CD4-positive, alpha-beta T cell (primary cell): ENCODE results near the gene ALK. TPM values are rescaled to one million over a fixed set of nuclear protein-coding genes. Genes with fewer than 3 reads are reported as not detected.

Experiments
- ATAC-seq: fragments of 200-7000 bp; cut with Tn5 transposase; one replicate; pipeline ENCODE4 v1.10.0; 2022; ENCODE audit warnings: mild to moderate bottlenecking; ENCODE audit not compliant: poor library complexity
- CTCF ChIA-PET: fragments of 350-600 bp; sonication (Branson Sonifier 250); formaldehyde crosslinking; loops from one replicate; lab custom pipeline; 2021; ENCODE audit warnings: antibody characterized with exemption, inconsistent platforms; lab: Charles Lee
- POLR2A ChIA-PET: fragments of 350-600 bp; sonication (Branson Sonifier 250); formaldehyde crosslinking; loops from one replicate; lab custom pipeline; 2021; ENCODE audit warnings: antibody characterized with exemption, inconsistent platforms; lab: Charles Lee
- DNase-seq, 14 experiments: peaks; one replicate each; pipeline ENCODE4 v3.0.0-alpha.2; 2013 to 2020; ENCODE audit warnings: mixed read lengths in 2 of 14
- H3K27ac ChIP-seq, 2 donors: one replicate each; pipeline versions ENCODE4 v1.5.1 to v1.7.0; 2013; ENCODE audit warnings: low read length in 2 of 2, low read depth in 1 of 2, mild to moderate bottlenecking in 1 of 2
- H3K27me3 ChIP-seq, 2 experiments: 1 replicate in 1 of 2; 2 replicates in 1 of 2; pipeline versions ENCODE4 v1.6.1 to v1.7.0; 2013; ENCODE audit warnings: low read length in 2 of 2, control low read depth in 1 of 2, mild to moderate bottlenecking in 1 of 2, moderate library complexity in 1 of 2; ENCODE audit not compliant: insufficient read depth in 2 of 2, control insufficient read depth in 1 of 2
- H3K36me3 ChIP-seq: one replicate; pipeline ENCODE4 v1.6.1; 2013; ENCODE audit warnings: low read length, control low read depth; ENCODE audit not compliant: insufficient read depth
- H3K4me1 ChIP-seq: one replicate; pipeline ENCODE4 v1.6.1; 2013; ENCODE audit warnings: low read length, control low read depth; ENCODE audit not compliant: insufficient read depth
- H3K4me3 ChIP-seq: one replicate; pipeline ENCODE4 v1.5.1; 2013; ENCODE audit warnings: mild to moderate bottlenecking, low read length, moderate library complexity
- H3K9me3 ChIP-seq, 2 experiments: 1 replicate in 1 of 2; 2 replicates in 1 of 2; pipeline versions ENCODE4 v1.6.1 to v1.7.0; 2013; ENCODE audit warnings: low read length in 2 of 2, mild to moderate bottlenecking in 2 of 2, control low read depth in 1 of 2, moderate library complexity in 1 of 2; ENCODE audit not compliant: control insufficient read depth in 1 of 2, insufficient read depth in 1 of 2
- H3K27ac Mint-ChIP-seq: one replicate; pipeline ENCODE4 v1.8.0; 2020; ENCODE audit warnings: mixed read lengths
- H3K27me3 Mint-ChIP-seq: one replicate; pipeline ENCODE4 v1.8.0; 2021; ENCODE audit warnings: mixed read lengths
- H3K36me3 Mint-ChIP-seq: one replicate; pipeline ENCODE4 v1.8.0; 2021; ENCODE audit warnings: low read depth, mixed read lengths
- H3K4me1 Mint-ChIP-seq: one replicate; pipeline ENCODE4 v1.8.0; 2021; ENCODE audit warnings: low read depth, mixed read lengths
- H3K4me3 Mint-ChIP-seq: one replicate; pipeline ENCODE4 v1.8.0; 2020; ENCODE audit warnings: mild to moderate bottlenecking, mixed read lengths
- H3K9me3 Mint-ChIP-seq: one replicate; pipeline ENCODE4 v1.8.0; 2020; ENCODE audit warnings: mixed read lengths
- CTCF ChIP-seq: fragments of 200-600 bp; IDR thresholded peaks from one replicate; pipeline ENCODE4 v1.8.0; 2022; ENCODE audit warnings: antibody characterized with exemption, mild to moderate bottlenecking
- intact Hi-C, 2 experiments: fragments of 100-400 bp; cut with DNase I in 1 of 2; cut with micrococcal nuclease in 1 of 2; formaldehyde crosslinking; loops; one replicate each; pipeline versions ENCODE4 v1.15.1 to v1.9.0; 2023 to 2025; cut with DNase I, micrococcal nuclease
- total RNA-seq, 174 experiments: library from RNA in 2 of 174; stranded (reverse) in 2 of 174; gene quantifications; one replicate each; pipeline ENCODE4 v1.2.3 and lab custom pipeline; 2021 to 2026

ALK gene
- total RNA-seq, 2 experiments from 2014 or later: not detected

- intact Hi-C loops: no loop called here
- H3K27me3 Mint-ChIP-seq: peaks cover 42% of the 10 kb centered on the region
Observed at GRCh38 chr2:29420999-29421782, 500.2 kb downstream of the ALK start.

GRCh38 chr2:29420464-29420863, 500.9 kb downstream of the ALK start:
- TF ChIP-seq CTCF: no peak
- Histone ChIP-seq H3K27ac (no peak overlapping the region), H3K27me3 (peaks cover 5 to 15% of the 10 kb centered on the region in 2 experiments), H3K4me1 (no peaks in the 10 kb centered on the region), H3K9me3 (no peaks in the 10 kb centered on the region), H3K36me3 (no peaks in the 10 kb centered on the region), H3K4me3 (no peak overlapping the region)
- Mint-ChIP-seq H3K4me3 (no peak overlapping the region), H3K4me1 (no peaks in the 10 kb centered on the region), H3K27me3 (peaks cover 35% of the 10 kb centered on the region), H3K36me3 (no peaks in the 10 kb centered on the region), H3K27ac (no peak overlapping the region), H3K9me3 (no peaks in the 10 kb centered on the region)
- CTCF ChIA-PET: no interaction called here
- DNase-seq (no peak), ATAC-seq (no peak)
- POLR2A ChIA-PET: no interaction called here
- intact Hi-C loops: no loop called here

More at GRCh38 chr2:29420999-29421782, 500.2 kb downstream of the ALK start:
- TF ChIP-seq CTCF: no peak
- Mint-ChIP-seq H3K36me3 (no peaks in the 10 kb centered on the region), H3K27ac (no peak overlapping the region), H3K9me3 (no peaks in the 10 kb centered on the region), H3K4me1 (no peaks in the 10 kb centered on the region), H3K4me3 (no peak overlapping the region)
- POLR2A ChIA-PET: no interaction called here
- no peaks in the 10 kb centered on the region for H3K4me1 ChIP-seq
- H3K27me3 ChIP-seq: peaks cover 5 to 15% of the 10 kb centered on the region in 2 experiments
- H3K27ac ChIP-seq: no peak overlapping the region
- no peak for DNase-seq
- ATAC-seq: no peak
- H3K4me3 ChIP-seq: no peak overlapping the region
- CTCF ChIA-PET: no interaction called here
- no peaks in the 10 kb centered on the region for H3K9me3 ChIP-seq
- H3K36me3 ChIP-seq: no peaks in the 10 kb centered on the region

GRCh38 chr2:29417630-29418029, 503.8 kb downstream of the ALK start:
- no peak for DNase-seq
- intact Hi-C loops: no loop called here
- no peak for TF ChIP-seq CTCF
- Mint-ChIP-seq H3K36me3 (no peaks in the 10 kb centered on the region), H3K4me3 (no peak overlapping the region), H3K27me3 (peaks cover 10% of the 10 kb centered on the region), H3K4me1 (no peaks in the 10 kb centered on the region), H3K9me3 (no peaks in the 10 kb centered on the region), H3K27ac (no peak overlapping the region)
- Histone ChIP-seq H3K27me3 (peaks cover 0 to 5% of the 10 kb centered on the region in 2 experiments), H3K27ac (no peak overlapping the region), H3K4me1 (no peaks in the 10 kb centered on the region), H3K4me3 (no peak overlapping the region), H3K36me3 (no peaks in the 10 kb centered on the region), H3K9me3 (no peaks in the 10 kb centered on the region)
- no peak for ATAC-seq
- ChIA-PET CTCF (no interaction called here), POLR2A (no interaction called here)
